ENCODE data around the gene LTB4R. TPM values are rescaled to one million over a fixed set of nuclear protein-coding genes. Genes with fewer than 3 reads are reported as not detected.
A peak's percentile ranks its signal among the peaks of the same experiment; 100 is the strongest.

The LTB4R gene
- total and polyA plus RNA-seq, 9 of the 15 experiments (the other 6 are each of a cell fraction or from before 2014, with no cell fraction given), result 0.38 to 10.5 (median 2.8) TPM

GRCh38 chr14:24329736-24330135 is 18.4 kb downstream of the LTB4R start (continued):
- TF ChIP-seq MYC (IDR thresholded peaks at IDR 0.05; ENCODE audit: low read depth, low read length) (no peak), MYC (CRISPR knock-in tag; IDR thresholded peaks at IDR 0.05; ENCODE audit: borderline replicate concordance, low read depth) (no peak), PCBP1 (IDR thresholded peaks at IDR 0.05; ENCODE audit: low read depth, low read length, poor library complexity, severe bottlenecking) (no peak), L3MBTL2 (IDR thresholded peaks at IDR 0.05) (0 out of 2 replicates have a peak, but pooled peaks have one; percentile 39), USF1 (CRISPR knock-in tag; IDR thresholded peaks at IDR 0.05) (peak; percentile 63), TFE3 (CRISPR knock-in tag; IDR thresholded peaks at IDR 0.05) (peak; percentile 57)

- H3K4me1 ChIP-seq (replicated peaks in 1 of 2; ENCODE audit: control insufficient read depth in 2 of 2, insufficient read depth in 2 of 2, low read length in 2 of 2), result peaks cover 5 to 36% of the 10 kb centered on the region in 2 experiments; a peak in 4 of 5 replicates
- in situ Hi-C loops (cut with MboI), result loop anchor here (5.0 to 25.0 kb wide), 2 partner anchors 101 to 356 kb away; no protein-coding TSS in a partner anchor
- no peaks in the 10 kb centered on the region for H4K20me1 ChIP-seq (replicated peaks; ENCODE audit: control insufficient read depth, insufficient read depth, low read length)
- no peaks in the 10 kb centered on the region for H3K79me2 ChIP-seq (ENCODE audit: control insufficient read depth, insufficient read depth, low read length)
- CTCF ChIA-PET (ENCODE audit: low intra/inter-chr PET ratio), result interaction anchor here (0.6 to 0.8 kb wide), 2 partner anchors 106 to 170 kb away, joined by 3 read pairs; partner anchors contain the start of gene IRF9
- intact Hi-C loops (cut with micrococcal nuclease), result loop anchor here (5.0 kb wide), 1 partner anchor 36 kb away; the partner anchor contains the start of gene NFATC4
- no peaks in the 10 kb centered on the region for H3K27me3 ChIP-seq (ENCODE audit: control insufficient read depth in 2 of 2, insufficient read depth in 2 of 2, low read length in 2 of 2)
- no TSS peak for BruUV-seq (replicated peaks)
- no peaks in the 10 kb centered on the region for H3K36me3 ChIP-seq (ENCODE audit: control insufficient read depth, insufficient read depth, low read length)
- H3K9ac ChIP-seq (ENCODE audit: insufficient read depth in 1 of 2, low read depth in 2 of 2, low read length in 2 of 2), result 0 out of 4 replicates have a peak overlapping the region, but pooled peaks of 1 of the 2 experiments have one; percentile 17
- no peak for FAIRE-seq
- H3K27ac ChIP-seq (ENCODE audit: extremely low read depth, low read depth, low read length), result no peak overlapping the region
- H3K4me2 ChIP-seq (ENCODE audit: insufficient read depth, low read length), result no peak overlapping the region
- no peak for ATAC-seq
- H3K9me3 ChIP-seq (replicated peaks; ENCODE audit: control insufficient read depth, insufficient read depth, low read depth, low read length), result no peaks in the 10 kb centered on the region
- POLR2A ChIA-PET, result interaction anchor here (0.6 kb wide), 1 partner anchor 16 kb away, joined by 3 read pairs; no protein-coding TSS in a partner anchor
- H2AFZ ChIP-seq (ENCODE audit: low read depth, low read length), result no peak overlapping the region
- 39% methylated on average over 4 of the region's 10 CpGs for WGBS (ENCODE audit: insufficient coverage, low coverage, missing lambda C conversion rate)
- no peak for DNase-seq (ENCODE audit: extremely low read depth in 1 of 4, low spot score in 3 of 4)
- no peak for TF ChIP-seq ZBTB8A (IDR thresholded peaks at IDR 0.05; ENCODE audit: partially characterized antibody)
- TF ChIP-seq ZNF263 (CRISPR knock-in tag; IDR thresholded peaks at IDR 0.05; ENCODE audit: borderline replicate concordance), result peak; percentile 92
- no peak for TF ChIP-seq HCFC1 (IDR thresholded peaks at IDR 0.05; ENCODE audit: low read depth, low read length)
- no peaks in the 10 kb centered on the region for H3K9me1 ChIP-seq (ENCODE audit: control insufficient read depth, insufficient read depth, low read length)
- H3K4me3 ChIP-seq, result no peak overlapping the region
Measured at GRCh38 chr14:24330973-24331674, 19.8 kb downstream of the LTB4R start.

All from K562 (cell line).